ENCODE measurements around the gene VPS13D.

VPS13D gene

GRCh38 chr1:12539705-12540579 is 310.1 kb downstream of the VPS13D start:
- DNase-seq (ENCODE audit: low read depth), result peak; percentile 94

- DNase-seq (ENCODE audit: low read depth), result no peak
Observed at GRCh38 chr1:12540580-12541273, 310.9 kb downstream of the VPS13D start.

DNA sequence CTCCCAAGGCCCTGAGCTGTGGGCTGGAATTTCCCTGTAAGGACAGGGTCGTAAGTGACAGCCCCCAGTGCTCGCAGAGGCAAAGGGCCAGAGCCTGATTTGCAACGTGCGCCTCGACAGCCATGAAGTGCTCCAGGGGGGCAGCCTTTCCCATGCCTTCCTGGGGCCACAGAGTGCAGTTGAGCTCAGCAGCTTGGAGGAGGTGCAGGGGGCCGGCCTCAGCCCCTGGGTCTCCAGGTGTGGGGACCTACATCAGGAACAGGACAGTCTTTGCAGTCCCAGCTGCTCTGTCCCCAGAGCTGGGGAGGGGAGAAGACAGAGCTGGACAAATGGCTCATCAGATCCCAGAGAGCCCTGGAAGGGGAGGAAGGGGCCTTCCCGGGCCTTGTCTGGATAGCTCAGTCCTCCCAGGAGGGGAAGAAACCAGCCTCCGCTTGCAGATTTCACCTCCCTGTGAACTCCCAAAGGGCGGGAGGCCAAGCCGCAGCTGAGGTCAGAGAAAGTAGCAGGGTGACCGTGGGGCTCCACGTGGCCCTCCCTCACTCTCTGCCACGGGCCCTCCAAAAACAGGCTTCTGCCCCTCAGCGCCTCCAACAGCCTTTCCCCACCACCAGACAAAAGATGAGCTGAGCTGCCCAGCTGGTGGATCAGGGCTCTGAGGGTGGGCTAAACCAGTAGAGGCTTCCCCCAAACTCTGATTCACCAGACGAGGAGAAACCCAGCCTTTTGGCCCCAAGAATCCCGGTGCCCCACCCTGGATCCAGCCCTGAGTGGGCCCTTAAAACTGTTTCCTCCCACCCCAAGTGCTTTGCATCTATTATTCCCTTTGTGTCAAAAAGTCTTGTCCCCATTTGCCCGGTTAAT is 311.7 kb downstream of the VPS13D start:
- DNase-seq (ENCODE audit: low read depth), result no peak

DNA sequence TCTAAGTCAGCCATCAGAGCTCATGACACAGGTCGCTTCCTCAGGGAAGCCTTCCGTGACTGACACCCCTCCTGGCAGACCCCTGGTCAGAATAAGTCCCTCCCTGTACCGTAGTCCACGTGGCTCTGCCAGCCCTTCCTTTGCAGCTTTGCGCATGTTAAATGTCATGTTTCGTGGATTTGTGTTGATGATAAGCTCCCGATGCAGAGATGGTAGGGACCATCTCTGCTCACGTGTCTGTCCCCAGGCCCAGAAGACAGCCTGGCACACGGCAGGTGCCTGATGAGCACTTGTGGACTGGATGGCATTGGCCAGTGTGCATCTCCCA is 312.3 kb downstream of the VPS13D start:
- no peak for DNase-seq (ENCODE audit: low read depth)

DNA sequence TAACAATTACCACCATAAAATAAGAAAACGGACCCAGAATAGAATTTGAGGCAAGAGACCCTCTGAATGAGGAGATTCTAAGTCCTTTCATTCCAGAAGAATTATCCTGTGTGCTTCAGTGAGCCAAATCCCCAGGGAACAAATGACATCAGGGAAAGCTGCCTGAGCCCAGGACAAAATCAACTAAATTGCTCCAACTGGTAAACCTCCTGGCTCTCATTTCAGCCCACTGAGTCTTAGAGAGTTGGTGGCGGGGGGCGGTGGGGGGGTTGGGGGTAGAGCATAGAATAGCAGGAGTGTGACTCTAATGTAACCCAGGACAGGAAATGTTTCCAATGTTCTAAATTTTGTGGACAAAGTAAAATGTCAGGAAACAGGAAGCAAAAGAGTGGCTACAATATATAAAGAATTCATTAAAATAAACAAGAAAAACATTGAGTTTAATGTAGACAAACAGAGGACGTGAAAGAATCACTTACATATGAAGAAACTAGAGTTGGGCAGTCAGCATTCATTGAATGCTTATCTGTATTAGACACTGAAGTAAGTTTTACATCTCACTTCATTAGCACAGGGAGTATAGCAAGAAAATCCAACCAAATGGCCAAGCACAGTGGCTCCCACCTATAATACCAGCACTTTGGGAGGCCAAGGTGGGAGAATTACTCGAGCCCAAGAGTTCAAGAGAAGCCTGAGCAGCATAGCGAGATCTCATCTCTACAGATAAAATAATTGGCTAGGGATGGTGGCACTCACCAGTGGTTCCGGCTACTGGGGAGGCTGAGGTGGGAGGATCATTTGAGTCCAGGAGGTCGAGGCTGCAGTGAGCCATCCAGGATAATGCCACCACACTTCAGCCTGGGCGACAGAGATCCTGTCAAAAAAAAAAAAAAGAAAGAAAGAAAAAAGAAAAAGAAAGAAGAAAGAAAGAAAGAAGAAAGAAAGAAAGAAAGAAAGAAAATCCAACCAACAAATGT is 313.1 kb downstream of the VPS13D start:
- DNase-seq (ENCODE audit: low read depth), result no peak

DNA sequence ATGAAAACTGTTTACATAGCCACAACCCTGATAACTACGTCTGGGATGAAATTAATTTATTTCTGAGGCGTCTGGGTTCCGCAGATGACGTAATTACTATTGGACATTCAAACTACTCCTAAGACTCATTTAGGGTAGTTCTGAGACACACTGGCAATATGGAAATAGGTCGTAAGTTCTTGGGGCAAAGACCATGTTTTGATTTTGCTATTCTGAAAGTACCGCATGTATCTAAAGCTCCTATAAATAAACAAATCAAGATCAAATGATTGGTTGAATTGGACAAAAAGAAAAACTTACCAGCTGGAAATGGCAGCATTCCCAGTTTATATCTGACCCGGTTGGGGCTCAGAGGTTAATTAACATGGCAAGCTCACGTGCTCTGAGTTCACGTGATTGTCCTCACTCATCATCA is 313.9 kb downstream of the VPS13D start:
- DNase-seq (ENCODE audit: low read depth), result no peak

- no peak for DNase-seq (ENCODE audit: low read depth)
Observed at GRCh38 chr1:12544357-12544756, 314.5 kb downstream of the VPS13D start.

GRCh38 chr1:12544992-12545391 is 315.2 kb downstream of the VPS13D start:
- DNase-seq (ENCODE audit: low read depth), result no peak

GRCh38 chr1:12546771-12547585 is 317.1 kb downstream of the VPS13D start:
- no peak for DNase-seq (ENCODE audit: low read depth)

DNA sequence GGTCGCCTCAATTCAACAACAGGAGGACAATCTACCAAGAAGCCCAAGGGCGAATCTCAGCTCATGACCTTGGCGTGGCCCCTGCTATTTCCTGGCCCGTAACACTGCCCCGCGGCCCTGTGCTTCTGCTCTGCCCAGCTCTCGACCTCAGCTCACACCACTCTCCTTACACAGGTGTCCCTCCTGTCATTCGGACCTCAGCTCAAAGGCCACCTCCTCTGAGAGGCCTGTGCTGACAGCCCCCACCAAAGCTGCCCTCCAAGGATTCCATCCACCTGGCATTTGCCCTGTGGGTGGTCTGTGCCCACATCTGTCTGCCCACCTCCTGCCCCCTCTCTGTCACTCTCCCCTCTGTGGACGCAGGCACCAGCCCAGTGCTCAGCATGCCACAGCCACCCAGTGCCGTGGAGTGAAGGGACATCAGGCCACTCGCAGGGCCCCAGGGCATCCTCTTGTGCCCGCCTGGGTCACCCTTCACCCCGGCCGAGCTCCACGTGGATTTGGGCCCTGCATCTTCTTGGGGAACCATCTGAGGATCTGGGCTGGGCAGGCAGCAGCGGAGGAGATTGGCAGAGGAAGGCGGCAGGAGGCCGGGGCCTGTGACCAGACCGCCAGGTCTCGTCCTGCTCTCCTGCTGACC is 317.9 kb downstream of the VPS13D start:
- no peak for DNase-seq (ENCODE audit: low read depth)

DNA sequence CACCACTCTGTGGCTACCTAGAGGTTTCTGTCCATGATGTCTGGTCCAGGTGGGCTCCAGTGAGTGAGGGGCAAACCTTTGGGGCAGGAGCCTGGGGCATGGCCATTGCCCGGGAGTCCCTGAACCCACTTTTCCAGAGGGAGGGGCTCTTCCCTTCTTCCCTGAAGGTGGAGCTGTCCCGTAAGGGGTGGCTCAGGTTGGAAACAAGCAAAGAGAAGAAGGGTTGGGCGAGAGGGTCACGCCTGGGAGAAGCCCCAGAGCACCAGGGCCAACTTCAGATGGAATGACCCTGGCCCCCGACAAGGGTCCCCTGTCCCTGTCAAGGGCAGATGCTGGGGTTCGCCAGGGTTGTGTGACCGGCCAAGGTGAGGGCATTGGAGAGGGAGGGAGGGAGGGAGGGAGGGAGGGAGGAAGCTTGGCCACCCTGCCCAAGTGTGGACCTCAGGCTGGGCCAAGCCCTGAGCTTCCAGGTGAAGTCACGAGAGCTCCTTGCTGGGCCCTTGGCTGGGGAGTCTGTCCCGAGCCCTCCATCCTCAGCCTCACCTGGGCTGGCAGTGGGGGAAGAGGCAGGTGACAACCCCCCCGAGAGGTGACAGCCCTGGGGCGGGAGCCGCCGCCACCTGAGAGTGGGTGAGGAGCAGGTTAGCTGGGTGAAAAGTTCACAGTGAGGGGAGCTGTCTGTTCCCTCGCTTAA is 318.6 kb downstream of the VPS13D start:
- no peak for DNase-seq (ENCODE audit: low read depth)

DNA sequence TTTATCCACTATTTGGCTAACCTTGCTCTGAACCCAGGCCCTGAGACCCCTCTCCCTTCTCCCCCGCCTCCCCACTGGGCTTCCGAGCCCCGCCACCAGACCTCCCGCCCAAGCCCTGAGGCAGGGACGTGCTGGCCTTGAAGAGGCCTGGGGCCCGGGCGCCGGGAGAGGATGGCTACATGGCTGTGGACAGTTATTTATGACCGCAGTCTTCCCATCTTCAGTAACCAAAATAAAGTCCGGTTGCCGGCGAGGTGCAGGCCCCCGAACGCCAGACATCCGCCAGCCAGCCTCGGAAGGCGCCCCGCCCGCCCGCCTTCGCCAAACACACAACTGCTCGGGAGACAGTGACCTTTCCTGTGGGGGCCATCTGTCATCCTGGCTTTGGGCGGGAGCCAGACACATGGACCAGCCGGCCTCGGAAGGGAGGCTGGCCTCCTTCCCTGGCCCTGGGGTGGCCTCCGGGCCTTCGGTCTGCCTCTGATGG is 319.2 kb downstream of the VPS13D start:
- DNase-seq (ENCODE audit: low read depth), result no peak

GRCh38 chr1:12549460-12550349 is 319.9 kb downstream of the VPS13D start:
- peak; percentile 76 for DNase-seq (ENCODE audit: low read depth)

- no peak for DNase-seq (ENCODE audit: low read depth)
Observed at GRCh38 chr1:12551584-12551983, 321.8 kb downstream of the VPS13D start.

- no peak for DNase-seq (ENCODE audit: low read depth)
Observed at GRCh38 chr1:12552111-12552888, 322.5 kb downstream of the VPS13D start.

- DNase-seq (ENCODE audit: low read depth), result no peak
Observed at GRCh38 chr1:12552951-12553921, 323.4 kb downstream of the VPS13D start.
